H9 (cell line): ENCODE data around the gene HOXA2. TPM values are rescaled to one million over a fixed set of nuclear protein-coding genes. Genes with fewer than 3 reads are reported as not detected.

ENCODE experiments used
- DNase-seq: peaks from one replicate; pipeline ENCODE4 v3.0.0-alpha.2; 2017
- H2AFZ ChIP-seq: one replicate; pipeline ENCODE4 v1.6.1; 2013; ENCODE audit warnings: mild to moderate bottlenecking, low read length, control low read depth, moderate library complexity
- H2AK5ac ChIP-seq: 2 replicates; pipeline ENCODE4 v1.6.1; 2013; ENCODE audit warnings: low read length, control low read depth, mixed read lengths; ENCODE audit not compliant: insufficient read length
- H2BK120ac ChIP-seq: one replicate; pipeline ENCODE4 v1.6.1; 2013; ENCODE audit warnings: low read depth, mild to moderate bottlenecking, low read length, control low read depth, inconsistent platforms; ENCODE audit not compliant: poor library complexity, severe bottlenecking
- H2BK12ac ChIP-seq: 2 replicates; pipeline ENCODE4 v1.6.1; 2013; ENCODE audit warnings: low read length, control low read depth, mixed read lengths, low read depth; ENCODE audit not compliant: insufficient read length
- H2BK15ac ChIP-seq: 2 replicates; pipeline ENCODE4 v1.6.1; 2013; ENCODE audit warnings: low read depth, low read length, control low read depth
- H2BK20ac ChIP-seq: one replicate; pipeline ENCODE4 v1.6.1; 2013; ENCODE audit warnings: low read depth, mild to moderate bottlenecking, low read length, control low read depth, inconsistent platforms; ENCODE audit not compliant: poor library complexity, severe bottlenecking
- H2BK5ac ChIP-seq: 2 replicates; pipeline ENCODE4 v1.6.1; 2013; ENCODE audit warnings: low read length, control low read depth, mixed read lengths; ENCODE audit not compliant: insufficient read length
- H3K14ac ChIP-seq: 2 replicates; pipeline ENCODE4 v1.6.1; 2013; ENCODE audit warnings: low read length, control low read depth; ENCODE audit not compliant: insufficient read depth
- H3K18ac ChIP-seq: 2 replicates; pipeline ENCODE4 v1.6.1; 2013; ENCODE audit warnings: low read depth, mild to moderate bottlenecking, mixed read lengths, low read length, control low read depth; ENCODE audit not compliant: insufficient read length
- H3K23ac ChIP-seq: 2 replicates; pipeline ENCODE4 v1.6.1; 2013; ENCODE audit warnings: low read length, control low read depth, mixed read lengths, low read depth; ENCODE audit not compliant: insufficient read length
- H3K23me2 ChIP-seq: 2 replicates; pipeline ENCODE4 v1.6.1; 2013; ENCODE audit warnings: low read depth, mild to moderate bottlenecking, mixed read lengths, low read length, control low read depth; ENCODE audit not compliant: insufficient read length, poor library complexity, severe bottlenecking
- H3K27ac ChIP-seq: 2 replicates; pipeline ENCODE4 v1.5.1; 2013; ENCODE audit warnings: low read length, control low read depth, mixed read lengths, low read depth; ENCODE audit not compliant: insufficient read length
- H3K27me3 ChIP-seq: 2 replicates; pipeline ENCODE4 v1.6.1; 2013; ENCODE audit warnings: low read length, control low read depth, inconsistent platforms; ENCODE audit not compliant: insufficient read depth
- H3K4ac ChIP-seq: 2 replicates; pipeline ENCODE4 v1.6.1; 2013; ENCODE audit warnings: low read depth, mild to moderate bottlenecking, control low read depth, inconsistent platforms, low read length, moderate library complexity
- H3K4me1 ChIP-seq: 2 replicates; pipeline ENCODE4 v1.6.1; 2013; ENCODE audit warnings: low read length, control low read depth, inconsistent platforms; ENCODE audit not compliant: insufficient read depth
- H3K4me2 ChIP-seq: 2 replicates; pipeline ENCODE4 v1.6.1; 2013; ENCODE audit warnings: low read length, control low read depth, mixed read lengths; ENCODE audit not compliant: insufficient read length, insufficient read depth
- H3K56ac ChIP-seq: 2 replicates; pipeline ENCODE4 v1.6.1; 2013; ENCODE audit warnings: low read depth, mild to moderate bottlenecking, mixed read lengths, low read length, control low read depth; ENCODE audit not compliant: insufficient read length
- H3K79me1 ChIP-seq: 2 replicates; pipeline ENCODE4 v1.6.1; 2013; ENCODE audit warnings: low read depth, mild to moderate bottlenecking, moderate library complexity, low read length, control low read depth, inconsistent platforms; ENCODE audit not compliant: insufficient read depth, poor library complexity, severe bottlenecking
- H3K79me2 ChIP-seq: 2 replicates; pipeline ENCODE4 v1.6.1; 2013; ENCODE audit warnings: low read length, control low read depth, inconsistent platforms; ENCODE audit not compliant: insufficient read depth
- H3K9ac ChIP-seq: 2 replicates; pipeline ENCODE4 v1.6.1; 2013; ENCODE audit warnings: low read length, control low read depth, mixed read lengths; ENCODE audit not compliant: insufficient read length; ENCODE audit errors: extremely low read depth
- H3K9me3 ChIP-seq: one replicate; pipeline ENCODE4 v1.6.1; 2013; ENCODE audit warnings: low read depth, low read length, inconsistent platforms; ENCODE audit not compliant: control insufficient read depth
- H3T11ph ChIP-seq: one replicate; pipeline ENCODE4 v1.6.1; 2013; ENCODE audit warnings: mild to moderate bottlenecking, low read length, control low read depth, inconsistent platforms
- H4K20me1 ChIP-seq: one replicate; pipeline ENCODE4 v1.6.1; 2013; ENCODE audit not compliant: control insufficient read depth, insufficient read length, insufficient read depth
- H4K5ac ChIP-seq: 2 replicates; pipeline ENCODE4 v1.6.1; 2013; ENCODE audit warnings: low read depth, mild to moderate bottlenecking, mixed read lengths, low read length, control low read depth; ENCODE audit not compliant: insufficient read length
- H4K8ac ChIP-seq: replicated peaks from 2 replicates; pipeline ENCODE4 v1.6.1; 2013; ENCODE audit warnings: low read length, control low read depth, mixed read lengths, low read depth; ENCODE audit not compliant: insufficient read length
- H4K91ac ChIP-seq: 2 replicates; pipeline ENCODE4 v1.6.1; 2013; ENCODE audit warnings: low read depth, mild to moderate bottlenecking, moderate library complexity, mixed read lengths, low read length, control low read depth; ENCODE audit not compliant: insufficient read length
- H3K27ac Mint-ChIP-seq, 3 experiments: 2 replicates in 2 of 3; 3 replicates in 1 of 3; pipeline ENCODE4 v1.8.0; 2020 to 2021; ENCODE audit warnings: mixed read lengths in 3 of 3, mild to moderate bottlenecking in 1 of 3, moderate library complexity in 1 of 3
- H3K27me3 Mint-ChIP-seq: 2 replicates; pipeline ENCODE4 v1.8.0; 2021; ENCODE audit warnings: low read depth, mild to moderate bottlenecking, moderate library complexity, mixed read lengths
- H3K36me3 Mint-ChIP-seq, 3 experiments: 2 replicates in 2 of 3; 3 replicates in 1 of 3; pipeline ENCODE4 v1.8.0; 2020 to 2021; ENCODE audit warnings: low read depth in 3 of 3, mixed read lengths in 3 of 3; ENCODE audit not compliant: insufficient read depth in 1 of 3
- H3K4me1 Mint-ChIP-seq, 2 experiments: 2 replicates each; pipeline ENCODE4 v1.8.0; 2020; ENCODE audit warnings: mixed read lengths in 2 of 2
- H3K4me3 Mint-ChIP-seq, 2 experiments: 2 replicates in 1 of 2; 3 replicates in 1 of 2; pipeline ENCODE4 v1.8.0; 2020 to 2021; ENCODE audit warnings: mild to moderate bottlenecking in 2 of 2, mixed read lengths in 2 of 2, moderate library complexity in 1 of 2
- H3K9me3 Mint-ChIP-seq, 2 experiments: 2 replicates in 1 of 2; 3 replicates in 1 of 2; pipeline ENCODE4 v1.8.0; 2020; ENCODE audit warnings: mild to moderate bottlenecking in 2 of 2, mixed read lengths in 2 of 2, moderate library complexity in 1 of 2
- CTCF ChIP-seq: fragments of 200-600 bp; sonication (generic); conservative IDR thresholded peaks from 3 replicates; pipeline ENCODE4 v1.8.0; 2021; ENCODE audit warnings: antibody characterized with exemption, mild to moderate bottlenecking
- WGBS: extraction: QIAGEN DNeasy Blood & Tissue Kit; methylation state at CpG from one replicate; pipeline ENCODE4 v1.1.7; 2013; ENCODE audit warnings: missing lambda C conversion rate, low lambda C conversion rate, mixed read lengths; ENCODE audit not compliant: insufficient read length; ENCODE audit errors: extremely low coverage; 5-methylcytosine and 5-hydroxymethylcytosine counted together
- total RNA-seq: library from RNA; stranded (reverse); gene quantifications from 2 replicates; pipeline ENCODE4 v1.2.1, GENCODE V29; 2021

HOXA2 gene
- total RNA-seq, 1 experiment from 2014 or later = not detected

- Histone ChIP-seq H3K18ac (no peak overlapping the region), H4K20me1 (peaks cover 2% of the 10 kb centered on the region), H2AK5ac (no peak overlapping the region), H4K5ac (no peak overlapping the region), H3K14ac (no peak overlapping the region), H4K8ac (no peak overlapping the region), H2AFZ (no peak overlapping the region), H3K27me3 (peaks cover 100% of the 10 kb centered on the region), H3K27ac (no peak overlapping the region), H2BK20ac (no peak overlapping the region), H2BK120ac (no peak overlapping the region), H3K79me1 (no peaks in the 10 kb centered on the region), H2BK5ac (no peak overlapping the region), H3K4me2 (no peak overlapping the region), H3K9me3 (no peaks in the 10 kb centered on the region), H3K4ac (no peak overlapping the region), H4K91ac (no peak overlapping the region), H3T11ph (no peak overlapping the region), H3K56ac (no peak overlapping the region), H2BK12ac (no peak overlapping the region), H3K4me1 (no peaks in the 10 kb centered on the region), H3K23ac (no peak overlapping the region), H3K23me2 (no peaks in the 10 kb centered on the region), H3K79me2 (no peaks in the 10 kb centered on the region), H3K9ac (no peak overlapping the region), H2BK15ac (no peak overlapping the region)
- peaks cover 100% of the 10 kb centered on the region for H3K27me3 Mint-ChIP-seq
- DNase-seq = no peak
- no peak for TF ChIP-seq CTCF
- H3K9me3 Mint-ChIP-seq = peaks cover 9 to 10% of the 10 kb centered on the region in 2 experiments; a peak in 4 of 5 replicates
- peaks cover 0 to 10% of the 10 kb centered on the region in 2 experiments; a peak in 1 of 4 replicates for H3K4me1 Mint-ChIP-seq
- H3K4me3 Mint-ChIP-seq = no peak overlapping the region; a peak in 1 of 5 replicates
- no peak overlapping the region for H3K27ac Mint-ChIP-seq
- WGBS = no CpG with 5 or more reads among the region's 43 CpGs
- H3K36me3 Mint-ChIP-seq = peaks cover 0 to 2% (median 0%) of the 10 kb centered on the region in 3 experiments; a peak in 1 of 7 replicates
Measured at GRCh38 chr7:27124096-27124901, 21.8 kb upstream of the HOXA2 start.
